Astrocyte of the spinal cord (primary cell): ENCODE data around the gene RAB25.
A peak's percentile ranks its signal among the peaks of the same experiment; 100 is the strongest.

ENCODE experiments used
- DNase-seq: peaks from one replicate; pipeline ENCODE4 v3.0.0; 2011; ENCODE audit warnings: low read depth, low spot score
- H3K4me3 ChIP-seq: 2 replicates; pipeline ENCODE4 v1.5.1; 2011; ENCODE audit warnings: low read depth, mild to moderate bottlenecking, low read length, moderate library complexity
- CTCF ChIP-seq: IDR thresholded peaks from 2 replicates; pipeline ENCODE4 v1.5.1; 2012; ENCODE audit warnings: low read depth, mild to moderate bottlenecking, low read length, inconsistent platforms
- in situ Hi-C: cut with HindIII; loops from 2 replicates; pipeline ENCODE4 v1.10.0; 2017; ENCODE audit warnings: low sequenced_read_pairs

RAB25 gene

GRCh38 chr1:156054500-156055280 is 6.3 kb upstream of the RAB25 start, which contains the start of gene LAMTOR2:
Gene LAMTOR2, plus strand, starts transcription at chr1:156054782. Its CDS starts 108 bp downstream, at chr1:156054890.
- in situ Hi-C loops = no loop called here
- TF ChIP-seq CTCF = no peak
- peak within 1 kb of the TSS; percentile 60 for H3K4me3 ChIP-seq
- DNase-seq = peak; percentile 97

- DNase-seq = no peak
- in situ Hi-C loops = no loop called here
- TF ChIP-seq CTCF = no peak
- H3K4me3 ChIP-seq = peak overlapping the region; percentile 60
These were observed 5.5 kb upstream of the RAB25 start for GRCh38 chr1:156055281-156056048.

- no peak for TF ChIP-seq CTCF
- in situ Hi-C loops = no loop called here
- no peak for DNase-seq
- no peak overlapping the region for H3K4me3 ChIP-seq
These were observed 4.6 kb upstream of the RAB25 start for GRCh38 chr1:156056326-156056849.

- H3K4me3 ChIP-seq = no peak overlapping the region
- TF ChIP-seq CTCF = no peak
- in situ Hi-C loops = no loop called here
- DNase-seq = no peak
These were observed 1.2 kb downstream of the RAB25 start for GRCh38 chr1:156062189-156062588.

- no peak for TF ChIP-seq CTCF
- in situ Hi-C loops = no loop called here
- DNase-seq = peak; percentile 39
- H3K4me3 ChIP-seq = no peak overlapping the region
These were observed 3.0 kb downstream of the RAB25 start for GRCh38 chr1:156063997-156064285.

- no peak overlapping the region for H3K4me3 ChIP-seq
- in situ Hi-C loops = no loop called here
- no peak for TF ChIP-seq CTCF
- DNase-seq = no peak
These were observed 3.7 kb downstream of the RAB25 start for GRCh38 chr1:156064615-156065014.
